Stimulated activated CD8-positive, alpha-beta memory T cell treated with anti-CD3 and anti-CD28 coated beads, Interleukin-7, amount 100 ng/mL, for 4 hours (primary cell): Measurements from ENCODE around the gene MEIKIN.
"Not testable (repeated sequence)": the region's sequence is repeated elsewhere in the genome, so short reads cannot be mapped to it uniquely, and the experiment has no call there.

Source experiments
- DNase-seq, 2 donors: peaks; one replicate each; pipeline ENCODE4 v3.0.0-alpha.2; 2020; ENCODE audit warnings: low read depth in 2 of 2

Gene MEIKIN

GRCh38 chr5:131810510-131811249, 134.8 kb downstream of the MEIKIN start:
- DNase-seq = no peak

DNA sequence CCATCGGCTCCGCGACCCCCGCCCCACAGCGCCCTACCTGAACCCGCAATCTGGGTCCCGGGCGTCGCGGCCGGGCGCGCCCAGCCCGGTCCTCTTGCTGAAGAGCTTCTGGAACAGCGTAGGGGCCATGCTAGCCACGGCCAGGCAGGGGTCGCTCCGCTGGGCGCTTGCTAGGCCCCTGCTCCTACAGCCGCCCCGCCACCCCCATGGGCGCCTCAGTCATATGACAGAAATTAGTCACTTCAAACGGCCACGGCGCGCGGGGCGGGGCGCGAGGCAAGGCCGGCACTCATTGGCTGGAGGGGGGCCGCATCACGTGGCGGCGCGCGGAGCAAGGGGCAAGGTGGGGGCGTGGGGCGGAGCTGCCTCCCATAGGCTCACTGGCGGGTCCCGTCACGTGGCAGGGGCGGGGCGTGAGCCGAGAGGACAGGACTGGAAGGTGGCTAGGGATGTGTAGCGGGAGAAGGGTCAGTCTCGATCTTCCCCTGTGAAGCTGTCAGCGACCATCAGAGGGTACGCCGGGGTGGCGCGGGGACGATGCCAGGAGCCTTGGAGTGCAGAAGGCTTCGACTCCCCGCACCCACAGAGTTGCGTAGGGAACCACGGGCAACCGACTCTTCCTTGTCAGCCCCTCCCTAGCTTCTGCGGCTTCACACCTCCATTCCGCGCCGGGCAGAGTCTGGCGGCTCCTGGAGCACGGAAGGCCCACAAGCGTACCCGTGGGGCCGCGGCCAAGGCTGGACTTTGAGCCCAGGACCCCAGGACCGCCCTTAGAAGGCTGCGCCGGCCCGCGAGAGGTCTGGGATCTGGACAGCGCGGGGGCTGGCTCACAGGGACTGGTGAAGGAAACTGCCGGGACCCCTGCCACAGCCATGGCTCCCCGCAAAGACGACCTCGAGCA, 148.4 kb downstream of the MEIKIN start, which contains the start of gene FNIP1:
TSS of gene FNIP1 (minus strand) at position 225 of the 901 bp plus-strand sequence. CDS start at position 129, 96 bp downstream.
- DNase-seq = peak; percentile 97 to 99

GRCh38 chr5:131795879-131796792, 149.3 kb downstream of the MEIKIN start:
- peak in 1 of 2 donors; percentile 20 for DNase-seq

DNA sequence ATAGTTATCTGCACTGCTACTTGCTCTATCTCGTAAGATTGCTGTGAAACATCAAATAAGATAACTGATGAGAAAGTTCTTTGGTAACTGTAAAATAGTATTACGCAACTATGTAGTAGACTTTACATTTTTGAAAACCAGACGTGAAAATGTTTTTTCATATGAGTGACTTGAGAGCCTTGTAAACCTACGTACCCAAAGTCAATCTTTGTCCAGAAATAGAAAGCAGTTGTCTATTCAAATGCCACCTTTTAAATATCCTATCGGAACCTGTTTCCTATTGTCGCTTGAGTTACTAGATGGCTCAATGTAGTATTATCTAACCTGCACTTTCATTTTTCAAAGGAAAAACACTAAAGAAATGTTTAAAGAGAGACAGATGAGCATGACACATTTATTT, 150.2 kb downstream of the MEIKIN start:
- no peak for DNase-seq

DNA sequence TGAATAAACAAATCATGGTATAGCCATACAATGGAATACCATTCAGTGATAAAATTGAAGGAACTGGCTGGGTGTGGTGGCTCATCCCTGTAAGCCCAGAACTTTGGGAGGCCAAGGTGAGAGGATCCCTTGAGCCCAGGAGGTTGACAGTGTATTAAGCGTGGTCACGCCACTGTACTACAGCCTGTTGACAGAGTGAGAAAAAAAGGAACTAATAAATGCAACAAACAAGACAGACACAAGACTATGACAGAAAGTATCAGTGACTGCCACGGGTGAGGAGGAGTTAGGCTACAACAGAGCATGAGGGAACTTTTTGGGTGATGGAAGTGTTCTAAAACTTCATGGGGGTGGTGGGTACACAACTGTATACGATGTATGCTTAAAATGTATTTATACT, 150.9 kb downstream of the MEIKIN start:
- no peak for DNase-seq

- no peak for DNase-seq
Observed at GRCh38 chr5:131792896-131793295, 152.6 kb downstream of the MEIKIN start.

GRCh38 chr5:131791866-131792265, 153.6 kb downstream of the MEIKIN start:
- no peak for DNase-seq

DNA sequence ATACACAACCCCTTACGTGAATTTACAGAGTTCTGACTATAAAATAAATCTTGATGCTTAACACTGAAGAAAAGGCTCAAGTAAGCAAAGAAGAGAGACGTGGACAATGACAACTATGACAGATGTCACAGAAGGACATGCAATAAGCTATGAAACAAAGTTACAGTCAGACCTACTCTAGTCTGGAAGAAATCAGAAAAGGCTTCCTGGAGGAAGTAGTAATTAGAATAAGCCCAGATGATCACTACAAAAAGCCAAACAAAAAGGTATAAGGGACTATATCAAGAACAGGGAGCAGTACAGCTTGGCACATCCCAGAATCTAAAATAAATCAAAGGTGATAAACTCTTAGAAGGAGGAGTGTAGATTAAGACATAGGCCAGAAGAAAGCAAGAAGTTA, 154.9 kb downstream of the MEIKIN start:
- DNase-seq = no peak

- no peak for DNase-seq
Observed at GRCh38 chr5:131789765-131790164, 155.7 kb downstream of the MEIKIN start.

- no peak for DNase-seq
Observed at GRCh38 chr5:131787736-131788135, 157.7 kb downstream of the MEIKIN start.

GRCh38 chr5:131786900-131787692, 158.4 kb downstream of the MEIKIN start:
- DNase-seq = no peak

- DNase-seq = no peak
Observed at GRCh38 chr5:131786036-131786435, 159.4 kb downstream of the MEIKIN start.

DNA sequence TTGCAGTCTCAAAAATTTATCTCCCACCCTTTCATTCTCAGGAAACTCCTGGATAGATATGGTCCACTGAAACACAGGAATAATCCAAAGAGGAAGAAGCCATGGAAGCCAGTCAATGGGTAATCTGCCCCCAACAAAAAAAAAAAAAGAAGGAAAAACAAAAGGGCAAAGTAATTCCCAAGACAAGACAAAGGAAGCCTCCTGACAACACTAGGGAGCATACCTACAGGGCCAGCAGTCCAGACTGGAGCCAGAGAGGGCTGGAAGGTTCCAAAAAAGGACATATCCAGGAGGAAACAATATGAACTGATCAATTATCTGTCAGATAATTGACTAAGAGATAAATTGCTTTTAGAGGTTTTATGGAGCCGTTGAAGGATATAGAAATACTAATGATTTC, 161.6 kb downstream of the MEIKIN start:
- no peak for DNase-seq

DNA sequence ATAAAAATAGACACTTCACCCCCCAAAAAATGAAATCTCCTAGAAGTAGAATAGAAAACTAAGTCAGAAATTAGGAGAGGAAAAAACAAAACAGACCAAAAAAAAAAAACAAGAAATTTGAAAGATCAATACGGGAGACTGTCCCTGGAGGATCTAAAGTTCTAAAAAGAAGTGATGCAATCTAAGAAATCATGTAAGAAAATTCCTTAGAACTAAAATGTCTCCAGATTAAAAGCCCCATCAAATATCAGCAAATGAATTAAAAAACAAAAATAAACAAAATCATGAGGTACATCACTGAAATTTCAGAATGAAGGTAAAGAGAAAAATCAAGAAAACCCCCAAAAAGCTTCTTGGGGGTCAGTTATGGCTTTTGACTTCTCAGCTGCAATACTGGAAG, 162.1 kb downstream of the MEIKIN start:
- no peak for DNase-seq

DNA sequence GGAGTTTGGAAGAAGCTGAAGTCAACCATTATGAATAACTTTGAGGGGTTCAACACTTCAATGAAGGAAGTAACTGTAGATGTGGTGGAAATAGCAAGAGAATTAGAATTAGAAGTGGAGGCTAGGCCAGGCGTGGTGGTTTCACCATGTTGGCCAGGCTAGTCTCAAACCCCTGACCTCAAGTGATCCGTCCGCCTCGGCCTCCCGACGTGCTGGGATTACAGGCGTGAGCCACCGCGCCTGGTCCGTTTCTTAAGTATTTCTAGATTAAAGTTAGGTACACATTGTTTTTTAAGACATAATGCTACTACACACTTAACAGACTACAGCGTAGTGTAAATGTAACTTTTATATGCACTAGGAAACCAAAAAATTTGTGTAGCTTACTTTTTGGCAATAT, 162.7 kb downstream of the MEIKIN start:
- no peak for DNase-seq

GRCh38 chr5:131778141-131778540, 167.3 kb downstream of the MEIKIN start:
- DNase-seq = not testable (repeated sequence)

DNA sequence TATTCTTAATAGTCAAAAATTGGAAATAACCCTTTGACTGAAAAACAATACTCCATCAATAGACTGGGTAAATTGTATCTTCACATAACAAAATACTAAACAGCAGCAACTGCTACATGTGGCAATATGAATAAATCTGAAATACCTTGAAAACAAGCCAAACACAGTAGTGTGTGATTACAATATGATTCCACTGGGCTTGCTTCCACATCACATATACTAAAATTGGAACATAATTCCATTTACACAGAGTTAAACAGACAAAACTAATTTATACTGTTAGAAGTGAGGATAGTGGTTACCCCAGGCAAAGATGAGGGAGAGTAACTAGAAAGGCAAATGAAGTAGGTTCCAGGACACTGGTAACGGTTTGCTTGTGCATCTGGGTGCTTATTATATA, 169.0 kb downstream of the MEIKIN start:
- DNase-seq = no peak

DNA sequence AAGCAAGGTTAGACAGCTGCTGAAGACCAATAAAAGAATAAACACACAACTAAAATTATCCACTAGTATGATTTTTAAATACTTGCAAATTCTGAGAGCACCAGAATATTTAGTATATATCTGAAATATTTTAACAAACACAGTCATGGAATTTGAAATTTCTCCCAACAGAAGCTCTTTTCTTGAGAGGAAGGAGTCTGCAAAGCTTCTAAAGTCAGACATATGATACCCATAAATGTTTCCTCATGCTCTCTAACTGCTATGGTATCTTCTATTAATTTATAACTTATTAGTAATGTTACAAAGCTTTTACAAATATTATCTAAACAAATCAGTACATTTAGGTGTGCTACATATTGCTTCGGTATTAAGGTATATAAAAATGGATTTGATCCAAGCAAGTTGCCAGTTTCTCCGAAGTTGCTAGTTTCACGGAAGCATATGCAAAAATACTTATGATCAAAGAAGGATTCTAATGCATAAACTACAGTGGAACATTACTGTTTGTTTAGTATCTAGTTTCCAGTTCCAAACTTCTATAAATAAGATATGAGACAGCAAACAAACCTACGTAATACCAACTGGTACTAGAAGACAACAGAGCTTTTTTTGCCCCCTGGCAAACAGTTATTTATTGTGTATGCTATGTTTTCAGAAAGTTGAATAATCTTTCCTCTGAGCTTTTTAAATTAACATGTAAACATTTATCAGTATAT, 170.7 kb downstream of the MEIKIN start:
- DNase-seq = no peak

- no peak for DNase-seq
Observed at GRCh38 chr5:131773805-131774204, 171.7 kb downstream of the MEIKIN start.

DNA sequence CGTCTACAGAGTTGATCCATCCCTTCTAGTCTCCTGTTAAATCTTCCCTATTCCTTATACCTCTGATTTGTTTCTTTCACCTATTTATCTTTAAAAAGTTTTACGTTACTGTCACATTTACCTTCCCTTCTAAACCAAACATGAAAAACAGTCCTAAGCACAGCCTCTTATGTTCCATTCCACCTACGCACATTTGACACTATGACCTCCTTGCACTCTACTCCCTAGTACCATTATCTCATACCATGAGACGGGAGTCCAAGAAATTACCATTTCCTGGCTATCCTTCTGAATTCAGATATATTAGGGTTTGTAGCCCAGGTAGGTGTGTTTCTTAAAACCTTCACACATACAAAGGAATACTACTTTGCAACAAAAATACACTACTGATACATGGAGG, 173.8 kb downstream of the MEIKIN start:
- no peak for DNase-seq
